ENCODE results near the gene SAMSN1.

DNA sequence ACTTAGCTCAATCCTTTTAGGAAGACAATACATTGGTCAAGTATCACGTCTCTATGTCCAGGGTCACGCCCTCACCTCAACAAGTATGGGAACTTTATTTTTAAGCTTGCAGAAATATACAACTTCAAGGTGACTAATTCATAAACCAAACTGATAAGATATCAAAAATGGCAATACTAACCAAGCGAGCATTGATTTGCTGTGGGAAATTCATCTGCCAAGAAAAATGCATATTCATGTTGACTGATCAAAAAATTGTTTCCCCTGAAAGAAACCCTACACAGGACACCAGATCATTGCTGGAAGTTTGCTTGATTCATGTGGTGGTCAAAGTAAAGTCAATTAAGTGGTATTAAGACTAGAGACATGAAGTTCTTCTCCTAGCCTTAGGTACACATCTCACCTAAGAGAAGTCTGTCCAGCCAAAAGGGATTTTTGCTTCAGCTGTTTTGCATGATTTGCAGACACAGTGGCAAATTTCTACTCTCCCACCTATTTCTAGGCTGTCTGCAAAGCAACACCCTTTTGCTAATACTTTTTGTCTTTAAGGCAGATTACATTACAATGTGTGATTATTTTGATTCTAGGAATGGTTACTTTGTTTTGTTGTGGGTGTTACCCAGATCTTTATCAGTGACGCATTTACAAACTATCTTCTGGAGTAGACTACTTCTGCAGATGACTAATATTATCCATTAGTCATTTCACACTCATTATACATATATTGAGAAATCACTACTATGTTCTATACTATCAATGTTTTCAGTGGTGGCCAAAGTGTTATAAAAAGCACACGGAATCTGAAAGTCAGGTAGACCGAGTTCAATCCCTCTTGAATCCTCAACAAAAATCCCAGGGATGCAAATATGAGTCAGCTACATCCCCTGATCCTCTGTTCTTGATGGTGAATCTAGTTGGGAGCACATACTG is 12.4 kb downstream of the SAMSN1 start:
- TF ChIP-seq CTCF (IDR thresholded peaks at IDR 0.05; ENCODE audit: poor library complexity) = no peak
- TF ChIP-seq EZH2phosphoT487 (IDR thresholded peaks at IDR 0.05; ENCODE audit: low read depth, severe bottlenecking, unreplicated experiment) = no peak
